Epithelial cell of proximal tubule (primary cell): ENCODE results near the gene SPTLC1. TPM values are rescaled to one million over a fixed set of nuclear protein-coding genes. Genes with fewer than 3 reads are reported as not detected.
"Not testable (repeated sequence)": the region's sequence is repeated elsewhere in the genome, so short reads cannot be mapped to it uniquely, and the experiment has no call there.

Experiments used
- DNase-seq: peaks from one replicate; pipeline ENCODE4 v3.0.0-alpha.2; 2011; ENCODE audit warnings: low read depth
- H3K4me3 ChIP-seq: 2 replicates; pipeline ENCODE4 v1.5.1; 2011; ENCODE audit warnings: low read depth, mild to moderate bottlenecking, low read length
- total RNA-seq: library from RNA; depleted of rRNA; stranded (reverse); fragments of >200 nt; gene quantifications from 2 replicates; pipeline ENCODE4 v1.2.3, GENCODE V29; 2015
- TF ChIP-seq, protein P1 (sequence below): conservative IDR thresholded peaks from 2 replicates; pipeline ENCODE4 v1.5.1; 2012; ENCODE audit warnings: low read depth, mild to moderate bottlenecking, low read length

SPTLC1 gene
- total RNA-seq, 1 donor from 2014 or later, result 84.4 TPM

DNA sequence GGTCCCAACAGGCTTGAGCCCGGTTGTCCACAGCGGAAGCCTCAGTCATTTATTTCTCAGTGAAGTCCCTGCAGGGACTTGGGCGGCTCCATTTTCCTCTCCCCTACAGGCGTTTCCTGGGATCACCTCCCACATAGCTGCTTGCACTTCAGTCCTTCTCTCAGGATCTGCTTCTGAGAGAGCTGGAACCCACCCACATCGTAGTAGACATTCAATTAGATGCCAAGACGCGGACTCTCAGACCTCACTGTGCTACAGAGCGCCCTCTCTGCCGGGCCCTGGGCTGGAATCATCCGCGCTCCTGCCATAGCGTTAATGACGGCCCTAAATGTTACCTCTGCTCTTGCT, 111.2 kb downstream of the SPTLC1 start:
- no peak overlapping the region for H3K4me3 ChIP-seq
- TF ChIP-seq, protein P1, sequence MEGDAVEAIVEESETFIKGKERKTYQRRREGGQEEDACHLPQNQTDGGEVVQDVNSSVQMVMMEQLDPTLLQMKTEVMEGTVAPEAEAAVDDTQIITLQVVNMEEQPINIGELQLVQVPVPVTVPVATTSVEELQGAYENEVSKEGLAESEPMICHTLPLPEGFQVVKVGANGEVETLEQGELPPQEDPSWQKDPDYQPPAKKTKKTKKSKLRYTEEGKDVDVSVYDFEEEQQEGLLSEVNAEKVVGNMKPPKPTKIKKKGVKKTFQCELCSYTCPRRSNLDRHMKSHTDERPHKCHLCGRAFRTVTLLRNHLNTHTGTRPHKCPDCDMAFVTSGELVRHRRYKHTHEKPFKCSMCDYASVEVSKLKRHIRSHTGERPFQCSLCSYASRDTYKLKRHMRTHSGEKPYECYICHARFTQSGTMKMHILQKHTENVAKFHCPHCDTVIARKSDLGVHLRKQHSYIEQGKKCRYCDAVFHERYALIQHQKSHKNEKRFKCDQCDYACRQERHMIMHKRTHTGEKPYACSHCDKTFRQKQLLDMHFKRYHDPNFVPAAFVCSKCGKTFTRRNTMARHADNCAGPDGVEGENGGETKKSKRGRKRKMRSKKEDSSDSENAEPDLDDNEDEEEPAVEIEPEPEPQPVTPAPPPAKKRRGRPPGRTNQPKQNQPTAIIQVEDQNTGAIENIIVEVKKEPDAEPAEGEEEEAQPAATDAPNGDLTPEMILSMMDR, result no peak
- DNase-seq, result no peak

DNA sequence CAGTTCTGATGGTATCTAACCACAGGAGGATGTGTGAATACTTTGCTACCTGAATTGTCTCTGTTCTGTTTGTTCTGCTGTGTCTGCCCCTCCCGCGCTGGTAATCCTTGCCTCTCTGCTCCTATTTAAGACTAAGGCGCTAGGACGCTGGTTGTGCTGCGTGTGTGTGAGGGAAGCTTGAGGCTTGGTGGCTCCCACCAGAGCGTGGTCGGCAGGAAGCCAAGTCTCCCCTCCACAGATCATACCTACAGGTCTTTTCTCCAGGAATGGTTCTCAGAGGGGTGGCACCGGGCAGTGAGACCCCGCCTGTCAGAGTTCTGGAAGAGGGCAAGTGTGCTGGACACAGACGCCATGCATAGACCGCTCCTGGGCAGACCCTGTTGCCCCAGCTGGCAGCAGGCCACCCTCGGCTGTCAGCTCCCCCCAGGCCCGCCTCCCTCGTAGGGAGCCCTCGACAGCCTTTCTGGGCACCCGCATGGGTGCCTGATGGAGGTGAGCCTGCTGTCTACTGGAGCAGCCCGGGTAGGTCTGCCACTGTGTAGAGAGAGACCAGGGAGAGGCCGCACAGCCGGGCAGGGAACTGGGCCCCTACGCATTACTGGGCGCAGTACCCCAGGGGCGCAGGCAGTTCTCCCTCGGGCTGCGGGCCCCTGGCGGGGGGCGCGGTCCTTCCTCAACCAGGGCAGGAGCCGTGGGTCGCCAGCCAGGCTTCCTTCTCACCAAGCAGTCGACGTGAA, 111.7 kb downstream of the SPTLC1 start:
- TF ChIP-seq, protein P1, result no peak
- DNase-seq, result no peak

DNA sequence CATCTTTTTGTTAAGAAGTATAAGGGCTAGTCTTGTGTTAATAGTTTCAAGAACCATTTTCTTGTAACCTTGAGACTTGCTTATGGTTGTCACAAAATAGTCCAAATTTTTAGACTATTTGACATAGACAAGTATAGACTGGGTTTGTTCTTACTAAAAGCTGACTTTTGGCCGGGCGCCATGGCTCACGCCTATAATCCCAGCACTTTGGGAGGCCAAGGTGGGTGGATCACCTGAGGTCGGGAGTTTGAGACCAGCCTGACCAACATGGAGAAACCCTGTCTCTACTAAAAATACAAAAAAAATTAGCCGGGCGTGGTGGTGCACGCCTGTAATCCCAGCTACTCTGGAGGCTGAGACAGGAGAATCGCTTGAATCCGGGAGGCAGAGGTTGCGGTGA, 113.3 kb downstream of the SPTLC1 start:
- not testable (repeated sequence) for DNase-seq, H3K4me3 ChIP-seq

More for the DNA sequence above, 111.7 kb downstream of the SPTLC1 start:
- no peak overlapping the region for H3K4me3 ChIP-seq

DNA sequence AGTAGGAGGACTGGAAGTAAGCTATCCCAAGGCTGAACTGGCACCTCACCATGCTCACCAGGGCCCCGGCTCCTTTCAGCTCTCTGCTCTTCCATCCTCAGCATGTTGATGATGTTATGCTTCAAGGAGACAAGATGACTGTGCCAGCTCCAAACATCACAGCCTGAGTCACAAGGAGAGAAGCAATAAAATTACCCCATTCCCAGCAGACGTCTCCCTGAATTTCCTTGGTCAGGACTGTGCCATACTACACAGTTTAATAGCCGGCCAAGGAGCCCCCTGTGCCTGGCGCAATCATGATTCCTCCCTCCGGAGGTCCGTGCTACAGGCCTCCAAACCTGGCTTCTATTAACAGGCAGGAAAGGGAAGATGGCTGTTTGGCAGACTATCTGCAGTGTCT, 114.0 kb downstream of the SPTLC1 start:
- no peak for DNase-seq
- TF ChIP-seq, protein P1, result no peak

DNA sequence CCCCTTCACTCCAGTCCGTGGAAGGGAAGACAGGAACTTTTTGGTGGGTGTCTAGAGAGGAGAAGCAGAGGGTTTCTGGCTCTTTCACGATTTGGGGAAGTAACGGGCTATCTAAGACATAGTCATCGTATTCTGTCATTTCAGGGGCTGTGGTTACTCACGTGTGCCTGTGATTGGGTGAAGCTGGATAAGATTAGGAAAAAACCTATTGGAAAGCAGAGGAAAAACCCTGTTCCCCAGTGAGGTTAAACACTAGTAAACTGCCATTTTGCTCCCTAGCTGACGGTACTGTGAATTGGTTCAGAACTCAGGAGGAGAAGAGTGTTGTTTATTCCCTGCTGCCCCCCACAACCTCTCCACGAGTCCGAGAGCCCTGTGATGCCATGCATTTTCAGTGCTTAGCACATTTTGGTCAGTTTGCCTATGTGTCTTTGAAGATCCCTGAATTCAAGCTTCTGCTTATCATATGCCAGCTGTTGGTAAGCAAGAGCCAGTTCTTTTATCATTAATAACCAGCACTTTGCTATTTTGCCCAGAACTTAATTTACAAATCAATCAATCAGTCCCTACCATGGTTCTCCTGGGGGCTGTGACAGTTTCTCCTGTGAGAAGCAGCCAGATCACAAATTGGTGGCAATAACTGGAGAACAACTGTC, 120.1 kb downstream of the SPTLC1 start:
- DNase-seq, result no peak
- TF ChIP-seq, protein P1, result no peak
- no peak overlapping the region for H3K4me3 ChIP-seq

More for the DNA sequence above, 114.0 kb downstream of the SPTLC1 start:
- H3K4me3 ChIP-seq, result no peak overlapping the region

DNA sequence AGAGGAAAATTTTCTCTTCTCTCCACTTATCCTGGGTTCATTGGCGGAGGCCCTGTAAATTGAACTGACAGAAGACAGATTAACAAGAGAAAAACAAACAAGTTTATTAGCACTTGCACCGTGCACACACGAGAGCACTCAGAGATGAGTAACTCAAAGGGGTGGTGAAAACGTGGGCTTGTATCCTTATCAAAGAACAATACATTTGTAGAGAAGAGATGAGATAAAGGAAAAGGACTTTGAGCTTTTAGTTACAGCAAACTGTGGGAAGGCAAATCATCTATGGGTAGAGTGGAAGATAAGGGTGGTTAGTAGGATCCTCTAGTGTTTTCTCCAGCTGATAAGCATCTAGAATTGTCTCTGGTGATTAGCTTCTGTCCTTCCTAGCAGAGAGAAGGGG, 120.8 kb downstream of the SPTLC1 start:
- no peak for DNase-seq
- TF ChIP-seq, protein P1, result no peak
- no peak overlapping the region for H3K4me3 ChIP-seq

DNA sequence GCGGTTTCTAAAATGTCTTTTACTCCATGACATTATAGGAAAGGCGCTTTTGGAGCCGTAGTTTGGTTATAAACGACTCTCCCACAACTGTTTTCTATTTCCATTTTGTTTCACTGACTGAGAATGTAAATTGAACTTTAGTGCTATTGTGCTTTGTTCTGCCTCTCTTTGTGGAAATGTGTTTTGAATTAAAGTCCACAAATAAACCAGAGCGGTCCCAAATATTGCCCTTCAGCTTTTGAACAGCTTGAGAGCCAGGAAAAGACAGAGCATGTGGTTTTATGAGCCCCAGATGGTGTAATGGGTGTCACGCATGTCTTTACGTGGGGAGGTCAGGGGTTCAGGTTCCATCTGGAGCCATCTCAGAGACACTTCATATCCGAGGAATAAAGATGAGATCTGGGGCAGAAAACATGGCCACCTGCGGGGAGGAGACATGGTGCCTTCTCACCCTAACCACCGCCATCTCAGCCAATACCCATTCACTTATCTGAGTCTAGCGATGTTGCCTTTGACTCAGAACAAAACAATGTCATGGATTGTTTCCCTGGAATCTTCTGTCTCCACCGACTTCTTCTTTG, 122.7 kb downstream of the SPTLC1 start:
- H3K4me3 ChIP-seq, result no peak overlapping the region
- DNase-seq, result no peak
- TF ChIP-seq, protein P1, result no peak
